SK-N-SH (cell line): ENCODE results near the gene ABCA7.

Source experiments
- CTCF ChIP-seq: fragments of 200-600 bp; sonication (generic); IDR thresholded peaks from 2 replicates; pipeline ENCODE4 v1.6.1; 2017; ENCODE audit warnings: antibody characterized with exemption, mild to moderate bottlenecking, moderate library complexity
- EP300 ChIP-seq, 2 experiments: IDR thresholded peaks; 2 replicates each; pipeline versions ENCODE4 v1.4.0 to v1.6.1; 2012; ENCODE audit warnings: borderline replicate concordance in 1 of 2, low read depth in 1 of 2, low read length in 1 of 2
- EZH2phosphoT487 ChIP-seq: fragments of 200-600 bp; sonication (generic); IDR thresholded peaks from 2 replicates; pipeline ENCODE4 v1.6.1; 2017; ENCODE audit warnings: low read depth, mixed run types, mild to moderate bottlenecking, antibody characterized with exemption, moderate library complexity, borderline replicate concordance
- FOSL2 ChIP-seq: IDR thresholded peaks from 2 replicates; pipeline ENCODE4 v1.4.0; 2012; ENCODE audit warnings: low read depth, mild to moderate bottlenecking, moderate library complexity, borderline replicate concordance
- FOXM1 ChIP-seq: IDR thresholded peaks from 2 replicates; pipeline ENCODE4 v1.4.0; 2012; ENCODE audit warnings: low read depth, mild to moderate bottlenecking
- GABPA ChIP-seq: IDR thresholded peaks from 2 replicates; pipeline ENCODE4 v1.4.0; 2012; ENCODE audit warnings: low read depth, mild to moderate bottlenecking
- MXI1 ChIP-seq: IDR thresholded peaks from 2 replicates; pipeline ENCODE4 v1.6.1; 2012; ENCODE audit warnings: mild to moderate bottlenecking, low read depth, low read length, improper control_type of control experiment
- NFIC ChIP-seq: IDR thresholded peaks from 2 replicates; pipeline ENCODE4 v1.4.0; 2012; ENCODE audit warnings: borderline replicate concordance
- POLR2AphosphoS5 ChIP-seq: IDR thresholded peaks from 2 replicates; pipeline ENCODE4 v1.6.1; 2012; ENCODE audit warnings: low read depth, low read length
- RAD21 ChIP-seq: IDR thresholded peaks from 2 replicates; pipeline ENCODE4 v1.6.1; 2012; ENCODE audit warnings: mild to moderate bottlenecking, low read length
- RCOR1 ChIP-seq: fragments of 150-350 bp; IDR thresholded peaks from 2 replicates; pipeline ENCODE4 v1.6.1; 2017; ENCODE audit warnings: antibody characterized with exemption, low read length
- SMC3 ChIP-seq: IDR thresholded peaks from 2 replicates; pipeline ENCODE4 v1.6.1; 2012; ENCODE audit warnings: low read depth, low read length, improper control_type of control experiment
- USF2 ChIP-seq: fragments of 150-350 bp; IDR thresholded peaks from 2 replicates; pipeline ENCODE4 v1.6.1; 2017; ENCODE audit warnings: antibody characterized with exemption, low read length, low read depth, borderline replicate concordance
- ZBTB33 ChIP-seq: IDR thresholded peaks from 2 replicates; pipeline ENCODE4 v1.4.0; 2012; ENCODE audit warnings: low read depth, borderline replicate concordance

- TF ChIP-seq MXI1 = no peak
- TF ChIP-seq CTCF = no peak
- no peak for TF ChIP-seq EP300 (IDR thresholded peaks at IDR 0.05; ENCODE audit: borderline replicate concordance in 1 of 2, low read depth in 1 of 2, low read length in 1 of 2)
- no peak for TF ChIP-seq FOSL2
- TF ChIP-seq RCOR1 = no peak
- TF ChIP-seq GABPA = no peak
- TF ChIP-seq NFIC = no peak
- no peak for TF ChIP-seq EZH2phosphoT487
- no peak for TF ChIP-seq FOXM1
- no peak for TF ChIP-seq RAD21
- no peak for TF ChIP-seq ZBTB33
- no peak for TF ChIP-seq SMC3
- TF ChIP-seq POLR2AphosphoS5 = no peak
- TF ChIP-seq USF2 = no peak
Observed at GRCh38 chr19:1053176-1054101, 13.5 kb downstream of the ABCA7 start.
